Measurements from ENCODE around the gene KCNN4.
A peak's percentile ranks its signal among the peaks of the same experiment; 100 is the strongest.
"Not testable (repeated sequence)": the region's sequence is repeated elsewhere in the genome, so short reads cannot be mapped to it uniquely, and the experiment has no call there.

The KCNN4 gene

GRCh38 chr19:43780706-43781525, at the start of gene KCNN4:
TSS of gene KCNN4 (minus strand) at chr19:43780973. CDS start at chr19:43780861, 112 bp downstream.
- DNase-seq (ENCODE audit: low read depth in 2 of 2) = peak; percentile 56 to 67

GRCh38 chr19:43826787-43827754, 46.3 kb upstream of the KCNN4 start, which contains the start of gene ZNF283:
TSS of gene ZNF283 (plus strand) at chr19:43827321. CDS start at chr19:43833505, 6,184 bp downstream.
- peak; percentile 72 to 84 for DNase-seq (ENCODE audit: low read depth in 2 of 2)

- not testable (repeated sequence) for DNase-seq (ENCODE audit: low read depth in 2 of 2)
Measured at GRCh38 chr19:43824572-43824971, 43.8 kb upstream of the KCNN4 start.

GRCh38 chr19:43823856-43824255, 43.1 kb upstream of the KCNN4 start:
- DNase-seq (ENCODE audit: low read depth in 2 of 2) = not testable (repeated sequence)

- no peak for DNase-seq (ENCODE audit: low read depth in 2 of 2)
Measured at GRCh38 chr19:43820884-43821215, 40.1 kb upstream of the KCNN4 start.

GRCh38 chr19:43820098-43820883, 39.5 kb upstream of the KCNN4 start:
- peak; percentile 24 to 38 for DNase-seq (ENCODE audit: low read depth in 2 of 2)

- no peak for DNase-seq (ENCODE audit: low read depth in 2 of 2)
Measured at GRCh38 chr19:43818500-43818899, 37.7 kb upstream of the KCNN4 start.

- not testable (repeated sequence) for DNase-seq (ENCODE audit: low read depth in 2 of 2)
Measured at GRCh38 chr19:43817454-43817853, 36.7 kb upstream of the KCNN4 start.

- no peak for DNase-seq (ENCODE audit: low read depth in 2 of 2)
Measured at GRCh38 chr19:43814663-43815352, 34.0 kb upstream of the KCNN4 start.

- DNase-seq (ENCODE audit: low read depth in 2 of 2) = no peak
Measured at GRCh38 chr19:43812688-43813087, 31.9 kb upstream of the KCNN4 start.

- DNase-seq (ENCODE audit: low read depth in 2 of 2) = no peak
Measured at GRCh38 chr19:43812259-43812658, 31.5 kb upstream of the KCNN4 start.

GRCh38 chr19:43811837-43812236, 31.1 kb upstream of the KCNN4 start:
- no peak for DNase-seq (ENCODE audit: low read depth in 2 of 2)

GRCh38 chr19:43809762-43810696, 29.3 kb upstream of the KCNN4 start:
- no peak for DNase-seq (ENCODE audit: low read depth in 2 of 2)

GRCh38 chr19:43807651-43808050, 26.9 kb upstream of the KCNN4 start:
- no peak for DNase-seq (ENCODE audit: low read depth in 2 of 2)

- DNase-seq (ENCODE audit: low read depth in 2 of 2) = no peak
Measured at GRCh38 chr19:43806848-43807247, 26.1 kb upstream of the KCNN4 start.

GRCh38 chr19:43806401-43806800, 25.6 kb upstream of the KCNN4 start:
- DNase-seq (ENCODE audit: low read depth in 2 of 2) = not testable (repeated sequence)

GRCh38 chr19:43804432-43804831, 23.7 kb upstream of the KCNN4 start:
- DNase-seq (ENCODE audit: low read depth in 2 of 2) = no peak

GRCh38 chr19:43802216-43802951, 21.6 kb upstream of the KCNN4 start, which contains the start of gene LYPD5:
TSS of gene LYPD5 (minus strand) at chr19:43802447. CDS start at chr19:43802380, 67 bp downstream.
- DNase-seq (ENCODE audit: low read depth in 2 of 2) = no peak

GRCh38 chr19:43799502-43800142, 18.8 kb upstream of the KCNN4 start:
- no peak for DNase-seq (ENCODE audit: low read depth in 2 of 2)
